Mucosa of stomach (tissue), 1 donor: ENCODE measurements around the gene RNF187.

ENCODE experiments used
- H3K27me3 ChIP-seq: one replicate; pipeline ENCODE4 v1.7.0; 2013; ENCODE audit warnings: mild to moderate bottlenecking, low read length; ENCODE audit not compliant: control insufficient read depth, insufficient read depth
- H3K36me3 ChIP-seq: one replicate; pipeline ENCODE4 v1.7.0; 2013; ENCODE audit warnings: low read length; ENCODE audit not compliant: control insufficient read depth, insufficient read depth
- H3K4me1 ChIP-seq: one replicate; pipeline ENCODE4 v1.7.0; 2013; ENCODE audit warnings: mild to moderate bottlenecking, low read length; ENCODE audit not compliant: control insufficient read depth, insufficient read depth
- H3K4me3 ChIP-seq: one replicate; pipeline ENCODE4 v1.7.0; 2013; ENCODE audit warnings: low read length
- H3K9ac ChIP-seq: one replicate; pipeline ENCODE4 v1.7.0; 2013; ENCODE audit warnings: mild to moderate bottlenecking, low read length, moderate library complexity
- H3K9me3 ChIP-seq: one replicate; pipeline ENCODE4 v1.7.0; 2013; ENCODE audit warnings: mild to moderate bottlenecking, low read length, moderate library complexity; ENCODE audit not compliant: control insufficient read depth
- donor health status: Pancreatic carcinoma.

The RNF187 gene

DNA sequence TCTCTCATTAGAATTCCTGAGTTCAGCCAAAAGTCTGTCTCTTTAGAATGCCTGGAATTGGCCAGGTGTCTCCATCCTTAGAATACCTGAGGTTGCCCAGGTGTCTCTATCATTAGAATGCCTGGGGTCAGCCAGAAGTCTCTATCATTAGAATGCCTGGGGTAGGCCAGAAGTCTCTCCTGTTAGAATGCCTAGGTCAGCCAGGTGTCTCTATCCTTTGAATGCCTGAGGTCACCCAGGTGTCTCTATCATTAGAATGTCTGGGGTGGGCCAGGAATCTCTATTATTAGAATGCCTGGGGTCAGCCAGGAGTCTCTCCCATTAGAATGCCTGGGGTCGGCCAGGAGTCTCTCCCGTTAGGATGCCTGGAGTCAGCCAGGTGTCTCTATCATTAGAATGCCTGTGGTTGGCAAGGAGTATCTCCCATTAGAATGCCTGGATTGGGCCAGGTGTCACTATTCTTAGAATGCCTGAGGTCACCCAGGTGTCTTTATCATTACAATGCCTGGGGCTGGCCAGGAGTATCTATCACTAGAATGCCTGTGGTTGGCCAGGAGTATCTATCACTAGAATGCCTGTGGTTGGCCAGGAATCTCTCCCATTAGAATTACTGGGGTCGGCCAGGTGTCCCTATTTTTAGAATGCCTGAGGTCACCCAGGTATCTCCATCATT lies 43.0 kb downstream of the RNF187 start:
- Histone ChIP-seq H3K27me3 (peaks cover 5% of the 10 kb centered on the region), H3K4me3 (no peak overlapping the region), H3K4me1 (no peaks in the 10 kb centered on the region), H3K9ac (no peak overlapping the region), H3K36me3 (no peaks in the 10 kb centered on the region), H3K9me3 (no peaks in the 10 kb centered on the region)

DNA sequence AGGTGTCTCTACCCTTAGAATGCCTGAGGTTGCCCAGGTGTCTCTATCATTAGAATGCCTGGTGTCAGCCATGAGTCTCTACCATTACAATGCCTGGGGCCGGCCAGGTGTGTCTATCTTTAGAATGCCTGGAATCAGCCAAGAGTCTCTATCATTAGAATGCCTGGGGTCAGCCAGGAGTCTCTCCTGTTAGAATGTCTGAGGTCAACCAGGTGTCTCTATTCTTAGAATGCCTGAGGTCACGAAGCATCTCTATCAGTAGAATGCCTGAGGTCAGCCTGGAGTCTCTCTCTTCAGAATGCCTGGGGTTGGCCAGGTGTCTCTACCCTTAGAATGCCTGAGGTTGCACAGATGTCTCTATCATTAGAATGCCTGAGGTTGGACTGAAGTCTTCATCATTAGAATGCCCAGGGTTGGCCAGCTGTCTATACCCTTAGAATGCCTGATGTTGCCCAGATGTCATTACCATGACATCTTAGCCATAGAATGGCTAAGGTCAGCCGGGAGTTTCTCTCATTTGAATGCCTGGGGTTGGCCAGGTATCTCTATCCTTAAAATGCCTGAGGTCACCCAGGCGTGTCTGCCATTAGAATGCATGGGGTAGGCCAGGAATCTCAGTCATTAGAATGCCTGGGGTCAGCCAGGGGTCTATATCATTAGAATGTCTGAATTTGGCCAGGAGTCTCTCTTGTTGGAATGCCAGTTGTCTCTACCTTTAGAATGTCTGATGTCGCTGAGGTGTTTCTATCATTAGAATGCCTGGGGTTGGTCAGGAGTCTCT lies 44.0 kb downstream of the RNF187 start:
- no peaks in the 10 kb centered on the region for H3K9me3 ChIP-seq
- no peak overlapping the region for H3K9ac ChIP-seq
- no peaks in the 10 kb centered on the region for H3K4me1 ChIP-seq
- H3K27me3 ChIP-seq: peaks cover 9% of the 10 kb centered on the region
- H3K4me3 ChIP-seq: no peak overlapping the region
- H3K36me3 ChIP-seq: no peaks in the 10 kb centered on the region

GRCh38 chr1:228538831-228539230 lies 51.6 kb downstream of the RNF187 start:
- H3K36me3 ChIP-seq: no peaks in the 10 kb centered on the region
- peaks cover 11% of the 10 kb centered on the region for H3K27me3 ChIP-seq
- H3K9ac ChIP-seq: no peak overlapping the region
- no peaks in the 10 kb centered on the region for H3K9me3 ChIP-seq
- no peaks in the 10 kb centered on the region for H3K4me1 ChIP-seq
- H3K4me3 ChIP-seq: no peak overlapping the region

GRCh38 chr1:228540161-228540917 lies 53.2 kb downstream of the RNF187 start:
- Histone ChIP-seq H3K4me3 (no peak overlapping the region), H3K9ac (no peak overlapping the region), H3K27me3 (peaks cover 15% of the 10 kb centered on the region), H3K4me1 (no peaks in the 10 kb centered on the region), H3K36me3 (no peaks in the 10 kb centered on the region), H3K9me3 (no peaks in the 10 kb centered on the region)

GRCh38 chr1:228541725-228542124 lies 54.5 kb downstream of the RNF187 start:
- peaks cover 10% of the 10 kb centered on the region for H3K27me3 ChIP-seq
- H3K9me3 ChIP-seq: no peaks in the 10 kb centered on the region
- H3K9ac ChIP-seq: no peak overlapping the region
- no peaks in the 10 kb centered on the region for H3K4me1 ChIP-seq
- H3K36me3 ChIP-seq: no peaks in the 10 kb centered on the region
- no peak overlapping the region for H3K4me3 ChIP-seq

GRCh38 chr1:228542376-228542775 lies 55.2 kb downstream of the RNF187 start:
- Histone ChIP-seq H3K9ac (no peak overlapping the region), H3K9me3 (no peaks in the 10 kb centered on the region), H3K4me3 (no peak overlapping the region), H3K4me1 (no peaks in the 10 kb centered on the region), H3K36me3 (no peaks in the 10 kb centered on the region), H3K27me3 (peaks cover 10% of the 10 kb centered on the region)

GRCh38 chr1:228542981-228543380 lies 55.8 kb downstream of the RNF187 start:
- Histone ChIP-seq H3K27me3 (peaks cover 10% of the 10 kb centered on the region), H3K9me3 (no peaks in the 10 kb centered on the region), H3K4me3 (no peak overlapping the region)

GRCh38 chr1:228543396-228543795 lies 56.2 kb downstream of the RNF187 start:
- H3K4me1 ChIP-seq: no peaks in the 10 kb centered on the region
- H3K27me3 ChIP-seq: peaks cover 10% of the 10 kb centered on the region
- H3K4me3 ChIP-seq: no peak overlapping the region
- H3K9ac ChIP-seq: no peak overlapping the region
- no peaks in the 10 kb centered on the region for H3K9me3 ChIP-seq
- H3K36me3 ChIP-seq: no peaks in the 10 kb centered on the region

More at GRCh38 chr1:228542981-228543380, 55.8 kb downstream of the RNF187 start:
- no peaks in the 10 kb centered on the region for H3K36me3 ChIP-seq
- H3K4me1 ChIP-seq: no peaks in the 10 kb centered on the region
- no peak overlapping the region for H3K9ac ChIP-seq

DNA sequence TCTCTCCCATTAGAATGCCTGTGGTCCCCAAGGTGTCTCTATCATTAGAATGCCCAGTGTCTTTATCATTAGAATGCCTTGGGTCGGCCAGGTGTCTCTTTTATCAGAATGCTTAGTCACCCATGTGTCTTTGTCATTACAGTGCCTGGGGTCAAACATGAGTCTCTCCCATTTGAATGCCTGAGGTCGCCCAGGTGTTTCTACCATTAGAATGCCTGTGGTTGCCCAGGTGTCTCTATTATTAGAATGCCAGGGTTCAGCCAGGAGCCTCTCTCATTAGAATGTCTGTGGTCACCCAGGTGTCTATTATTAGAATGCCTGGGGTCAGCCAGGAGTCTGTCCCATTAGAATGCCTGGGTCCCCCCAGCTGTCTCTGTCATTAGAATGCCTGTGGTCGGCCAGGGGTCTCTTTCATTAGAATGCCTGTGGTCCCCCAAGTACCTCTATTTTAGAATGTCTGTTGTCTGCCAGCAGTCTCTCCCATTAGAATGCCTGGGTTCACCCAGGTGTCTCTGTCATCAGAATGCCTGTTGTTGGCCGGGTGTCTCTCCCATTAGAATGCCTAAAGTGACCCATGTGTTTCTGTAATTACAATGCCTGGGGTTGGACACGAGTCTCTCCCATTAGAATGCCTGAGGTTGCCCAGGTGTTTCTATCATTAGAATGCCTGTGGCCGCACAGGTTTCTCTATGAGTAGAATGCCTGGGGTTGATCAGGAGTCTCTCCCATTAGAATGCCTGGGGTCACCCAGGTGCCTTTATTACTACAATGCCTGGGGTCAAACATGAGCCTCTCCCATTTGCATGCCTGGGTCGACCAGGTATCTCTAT lies 57.1 kb downstream of the RNF187 start:
- H3K36me3 ChIP-seq: no peaks in the 10 kb centered on the region

GRCh38 chr1:228544921-228545591 lies 57.9 kb downstream of the RNF187 start:
- no peaks in the 10 kb centered on the region for H3K4me1 ChIP-seq
- H3K9me3 ChIP-seq: no peaks in the 10 kb centered on the region
- no peak overlapping the region for H3K9ac ChIP-seq
- peaks cover 10% of the 10 kb centered on the region for H3K27me3 ChIP-seq
- H3K4me3 ChIP-seq: no peak overlapping the region
- H3K36me3 ChIP-seq: no peaks in the 10 kb centered on the region

More for the DNA sequence above, 57.1 kb downstream of the RNF187 start:
- Histone ChIP-seq H3K27me3 (peaks cover 10% of the 10 kb centered on the region), H3K9me3 (no peaks in the 10 kb centered on the region), H3K9ac (no peak overlapping the region), H3K4me1 (no peaks in the 10 kb centered on the region), H3K4me3 (no peak overlapping the region)
